SU-DHL-6 (cell line): ENCODE data around the gene TTLL9.

ENCODE experiments used
- H2AFZ ChIP-seq: fragments of 200-600 bp; sonication (generic); 2 replicates; pipeline ENCODE4 v1.6.1; 2014; ENCODE audit warnings: low read depth, mild to moderate bottlenecking, moderate library complexity, mixed read lengths, antibody characterized with exemption, low read length; ENCODE audit not compliant: severe bottlenecking
- H3F3A ChIP-seq: fragments of 200-600 bp; shearing (Covaris generic); 2 replicates; pipeline ENCODE4 v1.6.0; 2016; ENCODE audit warnings: antibody characterized with exemption, mild to moderate bottlenecking; ENCODE audit not compliant: insufficient read depth
- H3K27ac ChIP-seq: fragments of 200-600 bp; sonication (generic); 2 replicates; pipeline ENCODE4 v1.5.1; 2016; ENCODE audit warnings: low read depth, mild to moderate bottlenecking, low read length, moderate library complexity, mixed read lengths
- H3K27me3 ChIP-seq: fragments of 200-600 bp; sonication (generic), shearing (Covaris generic); 2 replicates; pipeline ENCODE4 v1.6.0; 2014; ENCODE audit warnings: mild to moderate bottlenecking, low read length
- H3K36me3 ChIP-seq: fragments of 200-600 bp; sonication (generic); 2 replicates; pipeline ENCODE4 v1.6.1; 2014; ENCODE audit warnings: mild to moderate bottlenecking, low read length, mixed read lengths
- H3K4me2 ChIP-seq: fragments of 300-600, 200-600 bp; shearing (Covaris generic), sonication (generic); 2 replicates; pipeline ENCODE4 v1.6.0; 2014; ENCODE audit warnings: low read length, low read depth, mild to moderate bottlenecking; ENCODE audit not compliant: poor library complexity, severe bottlenecking
- H3K4me3 ChIP-seq: fragments of 200-600 bp; sonication (generic); 2 replicates; pipeline ENCODE4 v1.5.1; 2014; ENCODE audit warnings: antibody characterized with exemption, low read length, mild to moderate bottlenecking, mixed read lengths; ENCODE audit not compliant: insufficient read depth, poor library complexity, severe bottlenecking
- H3K79me2 ChIP-seq: fragments of 200-600 bp; sonication (generic); 2 replicates; pipeline ENCODE4 v1.6.1; 2014; ENCODE audit warnings: mild to moderate bottlenecking, low read length, moderate library complexity; ENCODE audit not compliant: insufficient read depth
- H3K9ac ChIP-seq: fragments of 200-600 bp; sonication (generic); 2 replicates; pipeline ENCODE4 v1.7.0; 2014; ENCODE audit warnings: mild to moderate bottlenecking, low read length
- H3K9me2 ChIP-seq: fragments of 200-600 bp; sonication (generic); replicated peaks from 2 replicates; pipeline ENCODE4 v1.6.1; 2014; ENCODE audit warnings: low read length; ENCODE audit not compliant: insufficient read depth
- H3K9me3 ChIP-seq: fragments of 200-600 bp; sonication (generic); 2 replicates; pipeline ENCODE4 v1.6.1; 2014; ENCODE audit warnings: low read length, mixed read lengths; ENCODE audit not compliant: insufficient read depth
- H4K20me1 ChIP-seq: fragments of 200-600 bp; sonication (generic); 2 replicates; pipeline ENCODE4 v1.6.1; 2014; ENCODE audit warnings: low read depth, mild to moderate bottlenecking, antibody characterized with exemption, low read length, moderate library complexity, mixed read lengths
- EZH2phosphoT487 ChIP-seq: fragments of 200-600 bp; sonication (generic), shearing (Covaris generic); conservative IDR thresholded peaks from 2 replicates; pipeline ENCODE4 v1.6.1; 2018; ENCODE audit warnings: mild to moderate bottlenecking, antibody characterized with exemption, low read length, moderate library complexity, mixed read lengths
- TF ChIP-seq, protein P1 (sequence below): fragments of 200-600 bp; sonication (generic); IDR thresholded peaks from one replicate; pipeline ENCODE4 v1.5.1; 2017; ENCODE audit warnings: antibody characterized with exemption, mild to moderate bottlenecking, low read length, moderate library complexity; ENCODE audit not compliant: insufficient read depth, poor library complexity, severe bottlenecking

The TTLL9 gene

DNA sequence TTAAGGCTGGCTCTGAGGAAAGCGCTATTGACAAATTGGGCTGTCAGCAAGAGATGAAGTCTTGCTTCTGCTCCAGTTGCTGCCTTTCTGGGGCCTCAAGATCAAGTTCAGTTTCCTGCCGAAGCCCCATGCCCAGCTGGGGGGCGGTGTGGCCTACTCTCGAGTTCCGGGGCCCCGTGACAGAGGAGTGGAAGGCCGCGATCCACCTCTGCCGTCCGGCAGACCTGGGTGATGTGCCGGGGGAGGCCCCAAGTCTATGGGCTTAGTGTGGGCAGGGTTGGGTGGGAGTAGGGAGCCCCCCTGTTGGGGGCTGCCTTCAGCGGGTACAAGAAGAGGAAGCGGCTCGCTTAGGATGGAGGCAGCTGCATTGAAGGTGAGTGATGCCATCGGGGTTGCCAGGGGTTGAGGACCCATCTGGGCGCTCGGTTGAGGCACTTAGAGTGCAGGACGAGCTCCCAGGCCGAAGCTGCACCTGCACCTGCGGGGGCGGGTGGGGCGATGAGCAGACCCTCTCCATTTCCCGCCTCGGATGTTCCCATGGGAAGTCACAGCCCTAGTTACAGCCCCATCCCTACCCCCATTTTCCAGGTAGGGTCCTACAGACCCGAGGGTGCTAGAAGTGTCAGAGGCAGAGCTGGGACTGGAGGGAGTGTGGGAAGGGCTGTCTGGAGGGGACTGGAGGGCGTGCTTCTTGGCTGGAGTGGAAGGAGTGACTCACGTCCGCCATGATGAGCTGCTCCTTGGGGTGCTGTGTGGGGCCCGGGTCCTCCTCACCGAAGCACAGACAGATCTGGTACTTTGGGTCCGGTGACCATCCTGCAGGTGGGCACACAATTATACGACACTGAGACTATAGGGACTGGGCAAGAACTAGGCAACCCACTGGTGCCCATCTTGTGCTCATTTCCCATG is 22.1 kb upstream of the TTLL9 start:
- H3K27ac ChIP-seq, result no peak overlapping the region
- H3K4me2 ChIP-seq, result no peak overlapping the region
- TF ChIP-seq, protein P1, sequence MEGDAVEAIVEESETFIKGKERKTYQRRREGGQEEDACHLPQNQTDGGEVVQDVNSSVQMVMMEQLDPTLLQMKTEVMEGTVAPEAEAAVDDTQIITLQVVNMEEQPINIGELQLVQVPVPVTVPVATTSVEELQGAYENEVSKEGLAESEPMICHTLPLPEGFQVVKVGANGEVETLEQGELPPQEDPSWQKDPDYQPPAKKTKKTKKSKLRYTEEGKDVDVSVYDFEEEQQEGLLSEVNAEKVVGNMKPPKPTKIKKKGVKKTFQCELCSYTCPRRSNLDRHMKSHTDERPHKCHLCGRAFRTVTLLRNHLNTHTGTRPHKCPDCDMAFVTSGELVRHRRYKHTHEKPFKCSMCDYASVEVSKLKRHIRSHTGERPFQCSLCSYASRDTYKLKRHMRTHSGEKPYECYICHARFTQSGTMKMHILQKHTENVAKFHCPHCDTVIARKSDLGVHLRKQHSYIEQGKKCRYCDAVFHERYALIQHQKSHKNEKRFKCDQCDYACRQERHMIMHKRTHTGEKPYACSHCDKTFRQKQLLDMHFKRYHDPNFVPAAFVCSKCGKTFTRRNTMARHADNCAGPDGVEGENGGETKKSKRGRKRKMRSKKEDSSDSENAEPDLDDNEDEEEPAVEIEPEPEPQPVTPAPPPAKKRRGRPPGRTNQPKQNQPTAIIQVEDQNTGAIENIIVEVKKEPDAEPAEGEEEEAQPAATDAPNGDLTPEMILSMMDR, result no peak
- TF ChIP-seq EZH2phosphoT487, result no peak
- no peak overlapping the region for H3K9ac ChIP-seq
- no peaks in the 10 kb centered on the region for H3K9me3 ChIP-seq
- H3F3A ChIP-seq, result no peaks in the 10 kb centered on the region
- no peaks in the 10 kb centered on the region for H3K27me3 ChIP-seq
- H2AFZ ChIP-seq, result no peak overlapping the region
- H3K79me2 ChIP-seq, result no peaks in the 10 kb centered on the region
- H3K4me3 ChIP-seq, result no peak overlapping the region
- no peaks in the 10 kb centered on the region for H3K36me3 ChIP-seq
- H4K20me1 ChIP-seq, result no peaks in the 10 kb centered on the region
- H3K9me2 ChIP-seq, result no peaks in the 10 kb centered on the region

DNA sequence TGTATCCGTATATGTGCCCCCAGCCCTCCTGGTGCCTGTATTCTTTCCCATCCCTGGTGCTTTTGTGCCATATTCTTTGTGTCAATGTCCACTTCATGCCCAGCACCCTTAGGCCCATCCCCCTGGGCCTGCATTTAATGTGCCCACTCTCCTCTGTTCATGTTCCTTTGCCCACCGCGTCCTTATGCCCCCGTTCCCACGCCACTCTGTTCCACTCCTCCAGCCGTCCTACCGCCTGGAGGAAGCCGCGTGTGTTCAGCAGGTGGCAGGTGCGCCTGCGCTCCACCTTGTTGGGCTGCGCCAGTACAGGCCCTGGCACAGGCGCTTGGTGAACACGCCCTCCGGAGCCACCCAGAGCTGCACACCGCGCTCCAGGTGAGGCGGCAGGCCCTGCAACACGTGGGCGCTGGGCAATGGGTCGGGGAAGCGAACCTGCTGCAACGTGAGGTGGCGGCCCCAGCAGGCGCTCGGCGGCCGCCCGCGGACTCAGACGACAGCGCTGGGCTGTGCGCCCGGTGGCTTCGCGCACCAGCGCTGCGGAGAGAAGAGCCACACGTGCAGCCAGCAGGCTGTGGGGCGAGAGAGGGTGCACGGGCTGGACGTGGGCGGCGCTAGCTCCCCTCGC is 21.0 kb upstream of the TTLL9 start:
- no peak overlapping the region for H3K27ac ChIP-seq
- no peak overlapping the region for H2AFZ ChIP-seq
- no peaks in the 10 kb centered on the region for H3K27me3 ChIP-seq
- no peaks in the 10 kb centered on the region for H3K79me2 ChIP-seq
- H3K9me2 ChIP-seq, result no peaks in the 10 kb centered on the region
- H3F3A ChIP-seq, result no peaks in the 10 kb centered on the region
- H3K9me3 ChIP-seq, result no peaks in the 10 kb centered on the region
- H4K20me1 ChIP-seq, result no peaks in the 10 kb centered on the region
- no peak overlapping the region for H3K9ac ChIP-seq
- H3K36me3 ChIP-seq, result no peaks in the 10 kb centered on the region
- TF ChIP-seq, protein P1, result no peak
- TF ChIP-seq EZH2phosphoT487, result no peak
- H3K4me3 ChIP-seq, result no peak overlapping the region
- H3K4me2 ChIP-seq, result no peak overlapping the region

DNA sequence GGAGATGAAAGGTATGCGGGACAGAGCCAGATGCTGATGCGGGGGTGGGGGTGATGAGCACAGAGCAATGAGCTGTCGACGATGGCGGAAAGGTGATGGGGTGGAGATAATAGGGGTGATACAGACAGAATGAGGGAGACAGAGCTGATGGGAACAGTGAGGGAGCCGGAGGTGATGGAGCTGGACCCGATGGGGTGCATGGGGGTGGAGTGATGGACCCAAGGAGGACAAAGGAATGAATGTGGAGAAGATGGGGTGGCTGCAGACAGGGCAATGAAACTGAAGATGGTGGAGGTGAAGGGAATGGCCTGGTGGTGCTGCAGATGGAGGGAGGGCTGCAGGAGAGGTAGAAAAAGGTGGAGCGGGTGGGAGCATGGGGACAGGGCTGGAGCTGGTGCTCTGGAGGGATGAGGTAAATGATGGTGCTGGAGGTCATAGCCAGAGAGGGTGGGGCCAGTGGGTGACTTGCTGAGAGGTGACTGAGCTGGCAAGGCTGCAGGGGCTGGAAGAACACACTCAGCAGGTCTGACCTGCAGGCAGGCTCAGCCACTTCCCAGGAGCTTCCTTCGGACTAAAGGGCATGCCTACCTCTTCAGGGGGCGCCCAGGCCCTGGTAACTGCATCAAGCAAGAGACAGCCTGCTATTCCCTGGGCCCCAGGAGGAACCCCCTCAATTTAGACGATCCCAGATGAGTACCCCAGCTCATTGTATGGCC is 19.0 kb upstream of the TTLL9 start:
- Histone ChIP-seq H3K27ac (no peak overlapping the region), H3K9ac (no peak overlapping the region), H3K79me2 (no peaks in the 10 kb centered on the region), H3K9me3 (no peaks in the 10 kb centered on the region), H3F3A (no peaks in the 10 kb centered on the region), H4K20me1 (no peaks in the 10 kb centered on the region), H3K27me3 (no peaks in the 10 kb centered on the region), H3K9me2 (no peaks in the 10 kb centered on the region), H3K4me2 (no peak overlapping the region), H2AFZ (no peak overlapping the region), H3K36me3 (no peaks in the 10 kb centered on the region), H3K4me3 (no peak overlapping the region)
- TF ChIP-seq, protein P1, result no peak
- TF ChIP-seq EZH2phosphoT487, result no peak
